Testis (tissue), 2 donors: Measurements from ENCODE around the gene UBE3C.

Experiments used
- CTCF ChIP-seq, 3 experiments: fragments of 450-650 bp in 2 of 3; fragments of 200-600 bp in 1 of 3; sonication (generic) in 1 of 3; IDR thresholded peaks; one replicate each; pipeline ENCODE4 v1.5.1; 2016 to 2019; ENCODE audit warnings: antibody characterized with exemption in 3 of 3, mild to moderate bottlenecking in 2 of 3, moderate library complexity in 1 of 3
- POLR2A ChIP-seq: fragments of 450-650 bp; IDR thresholded peaks from one replicate; pipeline ENCODE4 v1.6.1; 2017; ENCODE audit warnings: antibody characterized with exemption, mild to moderate bottlenecking, moderate library complexity

- TF ChIP-seq CTCF (IDR thresholded peaks at IDR 0.05) = no peak
- TF ChIP-seq POLR2A = no peak
Measured at GRCh38 chr7:157151626-157152339, 13.1 kb downstream of the UBE3C start.
